ENCODE measurements around the gene SH2D2A.

SH2D2A gene

GRCh38 chr1:156832434-156832833 is 15.8 kb upstream of the SH2D2A start:
- TF ChIP-seq CTCF (IDR thresholded peaks at IDR 0.05; ENCODE audit: low read length) (no peak), EZH2 (IDR thresholded peaks at IDR 0.05; ENCODE audit: borderline replicate concordance, low read length) (no peak)
- Histone ChIP-seq H2AFZ (ENCODE audit: low read length) (no peak overlapping the region), H3K9ac (ENCODE audit: low read length) (no peak overlapping the region), H3K9me2 (ENCODE audit: low read depth, low read length) (no peaks in the 10 kb centered on the region), H3K27ac (ENCODE audit: low read depth, low read length, poor library complexity, severe bottlenecking) (no peak overlapping the region), H3K27me3 (ENCODE audit: insufficient read depth, low read length) (peaks cover 5% of the 10 kb centered on the region; the same call in 1 of the 2 replicates), H3K36me3 (ENCODE audit: insufficient read depth, low read length) (no peaks in the 10 kb centered on the region), H3K4me3 (ENCODE audit: low read depth, low read length, poor library complexity, severe bottlenecking) (no peak overlapping the region), H3K79me2 (ENCODE audit: insufficient read depth, low read length) (no peaks in the 10 kb centered on the region), H3K4me2 (ENCODE audit: low read length) (no peak overlapping the region), H3K4me1 (ENCODE audit: insufficient read depth, low read length, severe bottlenecking) (no peaks in the 10 kb centered on the region), H3F3A (ENCODE audit: insufficient read depth, low read length) (no peaks in the 10 kb centered on the region), H4K20me1 (ENCODE audit: insufficient read depth, low read length) (no peaks in the 10 kb centered on the region), H3K9me3 (ENCODE audit: low read length) (no peaks in the 10 kb centered on the region)

GRCh38 chr1:156828400-156829124 is 11.9 kb upstream of the SH2D2A start:
- H4K20me1 ChIP-seq (ENCODE audit: insufficient read depth, low read length) = no peaks in the 10 kb centered on the region
- H3F3A ChIP-seq (ENCODE audit: insufficient read depth, low read length) = no peaks in the 10 kb centered on the region
- H3K27ac ChIP-seq (ENCODE audit: low read depth, low read length, poor library complexity, severe bottlenecking) = no peak overlapping the region
- no peaks in the 10 kb centered on the region for H3K4me1 ChIP-seq (ENCODE audit: insufficient read depth, low read length, severe bottlenecking)
- H3K27me3 ChIP-seq (ENCODE audit: insufficient read depth, low read length) = no peaks in the 10 kb centered on the region
- H3K9me2 ChIP-seq (ENCODE audit: low read depth, low read length) = no peaks in the 10 kb centered on the region
- TF ChIP-seq CTCF (IDR thresholded peaks at IDR 0.05; ENCODE audit: low read length) = no peak
- TF ChIP-seq EZH2 (IDR thresholded peaks at IDR 0.05; ENCODE audit: borderline replicate concordance, low read length) = no peak
- no peak overlapping the region for H3K9ac ChIP-seq (ENCODE audit: low read length)
- H2AFZ ChIP-seq (ENCODE audit: low read length) = no peak overlapping the region
- H3K4me3 ChIP-seq (ENCODE audit: low read depth, low read length, poor library complexity, severe bottlenecking) = no peak overlapping the region
- no peaks in the 10 kb centered on the region for H3K36me3 ChIP-seq (ENCODE audit: insufficient read depth, low read length)
- no peak overlapping the region for H3K4me2 ChIP-seq (ENCODE audit: low read length)
- H3K79me2 ChIP-seq (ENCODE audit: insufficient read depth, low read length) = no peaks in the 10 kb centered on the region
- no peaks in the 10 kb centered on the region for H3K9me3 ChIP-seq (ENCODE audit: low read length)

GRCh38 chr1:156826630-156827029 is 10.0 kb upstream of the SH2D2A start:
- H3K9ac ChIP-seq (ENCODE audit: low read length) = no peak overlapping the region
- no peaks in the 10 kb centered on the region for H3K9me3 ChIP-seq (ENCODE audit: low read length)
- TF ChIP-seq CTCF (IDR thresholded peaks at IDR 0.05; ENCODE audit: low read length) = no peak
- TF ChIP-seq EZH2 (IDR thresholded peaks at IDR 0.05; ENCODE audit: borderline replicate concordance, low read length) = no peak

More at GRCh38 chr1:156826630-156827029, 10.0 kb upstream of the SH2D2A start:
- no peak overlapping the region for H3K4me2 ChIP-seq (ENCODE audit: low read length)
- no peak overlapping the region for H2AFZ ChIP-seq (ENCODE audit: low read length)
- no peaks in the 10 kb centered on the region for H4K20me1 ChIP-seq (ENCODE audit: insufficient read depth, low read length)
- no peaks in the 10 kb centered on the region for H3K4me1 ChIP-seq (ENCODE audit: insufficient read depth, low read length, severe bottlenecking)
- H3K9me2 ChIP-seq (ENCODE audit: low read depth, low read length) = no peaks in the 10 kb centered on the region
- no peak overlapping the region for H3K4me3 ChIP-seq (ENCODE audit: low read depth, low read length, poor library complexity, severe bottlenecking)
- H3F3A ChIP-seq (ENCODE audit: insufficient read depth, low read length) = no peaks in the 10 kb centered on the region
- H3K27me3 ChIP-seq (ENCODE audit: insufficient read depth, low read length) = no peaks in the 10 kb centered on the region
- H3K27ac ChIP-seq (ENCODE audit: low read depth, low read length, poor library complexity, severe bottlenecking) = no peak overlapping the region
- H3K79me2 ChIP-seq (ENCODE audit: insufficient read depth, low read length) = no peaks in the 10 kb centered on the region
- no peaks in the 10 kb centered on the region for H3K36me3 ChIP-seq (ENCODE audit: insufficient read depth, low read length)
